Aorta (tissue), 5 donors: ENCODE data around the gene ZNF786. TPM values are rescaled to one million over a fixed set of nuclear protein-coding genes. Genes with fewer than 3 reads are reported as not detected.
A peak's percentile ranks its signal among the peaks of the same experiment; 100 is the strongest.
"Not testable (repeated sequence)": the region's sequence is repeated elsewhere in the genome, so short reads cannot be mapped to it uniquely, and the experiment has no call there.

Experiments used
- ATAC-seq: fragments of 200-7000 bp; cut with Tn5 transposase; one replicate; pipeline ENCODE4 v1.9.1; 2022; ENCODE audit warnings: moderate library complexity; ENCODE audit not compliant: low FRiP score
- DNase-seq, 2 donors: peaks; one replicate each; pipeline ENCODE4 v3.0.0-alpha.2; 2020
- H3K27ac ChIP-seq, 2 donors: one replicate each; pipeline ENCODE4 v1.5.1; 2013; ENCODE audit warnings: low read length in 2 of 2, mild to moderate bottlenecking in 2 of 2, moderate library complexity in 2 of 2, control low read depth in 1 of 2, inconsistent platforms in 1 of 2, low read depth in 1 of 2
- H3K27me3 ChIP-seq, 2 donors: one replicate each; pipeline ENCODE4 v1.6.1; 2013; ENCODE audit warnings: control low read depth in 1 of 2, low read length in 1 of 2, mild to moderate bottlenecking in 1 of 2, moderate library complexity in 1 of 2; ENCODE audit not compliant: insufficient read depth in 2 of 2, control insufficient read depth in 1 of 2
- H3K36me3 ChIP-seq, 2 donors: one replicate each; pipeline ENCODE4 v1.6.1; 2013; ENCODE audit warnings: control low read depth in 1 of 2, low read length in 1 of 2, mild to moderate bottlenecking in 1 of 2; ENCODE audit not compliant: insufficient read depth in 2 of 2, control insufficient read depth in 1 of 2
- H3K4me1 ChIP-seq, 2 donors: one replicate each; pipeline ENCODE4 v1.6.1; 2013; ENCODE audit warnings: low read length in 2 of 2, control low read depth in 1 of 2, mild to moderate bottlenecking in 1 of 2, moderate library complexity in 1 of 2; ENCODE audit not compliant: insufficient read depth in 2 of 2, control insufficient read depth in 1 of 2
- H3K4me3 ChIP-seq, 2 donors: one replicate each; pipeline ENCODE4 v1.5.1; 2013; ENCODE audit warnings: low read length in 2 of 2, control low read depth in 1 of 2, mild to moderate bottlenecking in 1 of 2
- H3K9me3 ChIP-seq: one replicate; pipeline ENCODE4 v1.6.1; 2013; ENCODE audit warnings: mild to moderate bottlenecking, low read length; ENCODE audit not compliant: control insufficient read depth
- WGBS, 2 donors: extraction: QIAGEN DNeasy Blood & Tissue Kit; methylation state at CpG; one replicate each; pipeline ENCODE4 v1.1.7; 2013; 5-methylcytosine and 5-hydroxymethylcytosine counted together
- intact Hi-C, 2 donors: fragments of 100-400 bp; cut with DNase I; formaldehyde crosslinking; loops; one replicate each; pipeline versions ENCODE4 v1.14.2 to v1.15.0; 2022
- polyA plus RNA-seq, 2 donors: library from polyadenylated mRNA; stranded (reverse); fragments of 200-250 nt; gene quantifications; one replicate each; pipeline ENCODE4 v1.2.3, GENCODE V29; 2013
- total RNA-seq, 2 donors: library from RNA; stranded (reverse); fragmentation: NEBNext Ultra II Directional; extraction: Animal tissue kit (Norgen Biotek cat#: 25700); gene quantifications; one replicate each; pipeline ENCODE4 v1.2.1, GENCODE V29; 2021
- donor health status: healthy with polysubstance abuse.
- donor health status: Bipolar disorder and iron deficiency.
- donor health status: DM: no; HTN: no; CAD: no.
- donor health status: DM: no; HTN: no; CAD: no.
- donor health status: DM: yes; HTN: yes; CAD: no.

ZNF786 gene
- total and polyA plus RNA-seq, 4 donors, result 0.63 to 6.4 (median 3.9) TPM

DNA sequence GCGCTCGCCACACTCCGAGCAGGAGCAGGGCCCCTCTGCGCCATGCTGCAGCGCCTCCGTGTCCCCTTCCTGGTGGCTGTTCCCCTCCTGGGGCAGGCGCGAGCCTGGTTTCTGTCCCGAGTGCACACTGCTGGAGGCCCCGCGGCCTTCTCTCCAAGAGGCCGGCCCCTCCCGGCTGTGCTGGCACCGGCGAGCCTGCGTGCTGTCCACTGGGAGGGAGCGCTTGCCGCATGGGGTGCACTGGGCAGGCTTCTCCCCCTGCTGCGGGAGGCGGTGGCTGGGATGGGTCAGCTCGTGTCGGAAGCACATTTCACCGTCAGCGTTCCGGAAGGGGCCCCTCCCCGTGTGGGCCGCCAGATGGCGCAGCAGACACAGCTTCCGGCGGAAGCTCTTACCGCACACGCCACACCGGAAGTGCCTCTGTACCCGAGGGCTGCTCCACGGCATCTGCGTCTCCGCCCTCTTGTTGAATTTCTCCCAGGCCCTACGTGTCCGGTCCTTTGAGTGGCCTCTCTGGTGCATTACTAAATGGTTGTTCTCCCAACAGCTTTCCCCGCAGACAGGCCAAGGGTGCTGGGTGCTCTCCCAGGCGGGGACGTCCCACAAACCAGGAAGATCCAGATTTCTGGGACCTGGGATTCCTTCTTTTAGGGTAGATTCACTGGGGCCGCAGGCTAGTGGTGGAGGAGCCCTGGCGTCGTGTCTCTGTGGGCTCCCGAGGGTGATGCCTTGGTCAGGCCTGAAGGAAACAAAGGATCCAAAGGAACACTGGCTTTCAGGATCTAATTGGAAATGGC, 18.7 kb downstream of the ZNF786 start:
- no peaks in the 10 kb centered on the region for H3K27me3 ChIP-seq
- DNase-seq (peak; percentile 53 to 73), ATAC-seq (peak; percentile 50)
- 72 to 76% methylated on average over 44 to 46 of the region's 46 CpGs for WGBS, 2 donors
- no peaks in the 10 kb centered on the region for H3K9me3 ChIP-seq
- peaks cover 2% of the 10 kb centered on the region in 2 donors for H3K36me3 ChIP-seq
- no peak overlapping the region for H3K27ac ChIP-seq
- H3K4me1 ChIP-seq, result no peaks in the 10 kb centered on the region
- no peak overlapping the region for H3K4me3 ChIP-seq
- intact Hi-C loops, result no loop called here

DNA sequence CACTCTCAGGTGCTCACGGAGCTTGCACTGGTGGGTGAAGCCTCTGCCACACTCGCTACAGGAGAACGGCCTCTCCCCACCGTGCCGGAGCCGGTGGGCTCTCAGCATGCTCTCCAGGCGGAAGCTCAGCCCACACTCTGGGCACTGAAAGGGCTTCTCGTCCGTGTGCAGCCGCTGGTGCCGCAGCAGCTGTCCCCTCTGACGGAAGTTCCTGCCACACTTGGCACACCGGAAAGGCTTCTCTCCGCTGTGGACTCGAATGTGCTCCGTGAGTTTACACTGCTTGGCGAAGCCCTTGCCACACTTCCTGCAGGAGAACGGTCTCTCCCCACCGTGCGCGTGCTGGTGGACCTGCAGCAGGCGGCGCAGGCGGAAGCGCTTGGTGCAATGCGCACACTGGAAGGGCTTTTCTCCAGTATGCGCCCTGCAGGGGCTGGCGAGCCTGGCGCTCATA, 19.3 kb downstream of the ZNF786 start:
- H3K27me3 ChIP-seq, result no peaks in the 10 kb centered on the region
- intact Hi-C loops, result no loop called here
- H3K27ac ChIP-seq, result no peak overlapping the region
- H3K9me3 ChIP-seq, result no peaks in the 10 kb centered on the region
- ATAC-seq (peak; percentile 11), DNase-seq (peak in 1 of 2 donors; percentile 69)
- no peak overlapping the region for H3K4me3 ChIP-seq
- no peaks in the 10 kb centered on the region for H3K4me1 ChIP-seq
- peaks cover 2% of the 10 kb centered on the region in 2 donors for H3K36me3 ChIP-seq
- WGBS, 2 donors, result 94 to 96% methylated on average over 29 of the region's 29 CpGs

DNA sequence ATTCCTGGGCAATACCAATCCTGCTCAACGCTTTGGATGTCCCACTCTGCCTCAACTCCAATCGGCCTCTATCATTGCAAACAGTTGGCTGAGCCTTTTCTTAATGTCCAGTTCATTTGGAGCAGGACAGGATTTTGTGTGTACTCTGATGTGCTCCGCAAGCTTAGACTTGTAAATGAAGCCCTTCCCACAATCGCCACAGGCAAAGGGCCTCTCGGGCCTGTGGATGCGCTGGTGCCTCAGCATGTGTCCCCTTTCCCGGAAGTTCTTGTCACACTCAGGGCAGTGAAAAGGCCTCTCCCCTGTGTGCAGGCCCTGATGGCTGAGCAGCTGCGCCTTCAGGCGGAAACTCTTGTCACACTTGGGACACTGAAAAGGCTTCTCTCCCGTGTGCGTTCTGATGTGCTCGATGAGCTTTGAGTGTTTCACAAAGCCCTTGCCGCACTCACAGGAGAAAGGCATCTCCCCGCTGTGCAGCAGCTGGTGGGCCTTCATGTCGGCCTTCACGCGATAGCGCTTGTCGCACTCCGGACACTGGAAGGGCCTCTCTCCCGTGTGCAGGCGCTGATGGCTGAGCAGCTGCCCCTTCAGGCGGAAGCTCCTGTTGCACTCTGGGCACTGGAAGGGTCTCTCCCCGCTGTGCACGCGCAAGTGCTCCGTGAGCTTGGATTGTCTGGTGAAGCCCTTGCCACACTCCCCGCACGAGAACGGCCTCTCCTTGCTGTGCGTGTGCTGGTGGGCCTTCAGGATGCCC, 20.0 kb downstream of the ZNF786 start:
- ATAC-seq, result no peak
- WGBS, 2 donors, result 94 to 97% methylated on average over 31 of the region's 31 CpGs
- no peaks in the 10 kb centered on the region for H3K9me3 ChIP-seq
- peaks cover 2% of the 10 kb centered on the region in 2 donors for H3K36me3 ChIP-seq
- intact Hi-C loops, result no loop called here
- no peak overlapping the region for H3K4me3 ChIP-seq
- no peak overlapping the region for H3K27ac ChIP-seq
- no peaks in the 10 kb centered on the region for H3K4me1 ChIP-seq
- DNase-seq, result no peak
- H3K27me3 ChIP-seq, result no peaks in the 10 kb centered on the region

DNA sequence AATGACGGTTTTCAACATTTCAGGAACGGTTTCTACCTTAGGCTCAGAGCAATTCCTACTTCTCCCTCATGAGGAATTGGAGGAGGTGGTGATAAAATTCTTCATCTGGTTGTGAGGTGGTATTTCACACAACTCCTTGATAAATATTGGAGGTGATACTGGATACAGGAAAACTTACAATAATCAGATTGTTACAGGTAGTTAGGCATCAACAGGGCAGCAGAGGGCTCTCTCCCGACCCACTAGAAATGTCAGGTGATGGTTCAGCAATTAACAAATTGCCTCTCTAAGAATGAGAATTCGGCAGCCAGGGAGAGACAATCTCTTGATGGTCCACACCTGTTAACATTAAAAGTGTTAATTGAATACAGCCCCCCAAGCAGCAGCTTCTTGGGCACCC, 22.6 kb downstream of the ZNF786 start:
- Histone ChIP-seq H3K9me3 (no peaks in the 10 kb centered on the region), H3K27me3 (no peaks in the 10 kb centered on the region), H3K27ac (no peak overlapping the region), H3K4me3 (no peak overlapping the region), H3K4me1 (no peaks in the 10 kb centered on the region), H3K36me3 (peaks cover 2% of the 10 kb centered on the region in 2 donors)
- WGBS, 2 donors, result 77% methylated on average over 4 of the region's 4 CpGs
- DNase-seq (no peak), ATAC-seq (no peak)
- intact Hi-C loops, result loop anchor here in 1 of 2 donors (5.0 kb wide), 1 partner anchor 61 kb away; no protein-coding TSS in a partner anchor

DNA sequence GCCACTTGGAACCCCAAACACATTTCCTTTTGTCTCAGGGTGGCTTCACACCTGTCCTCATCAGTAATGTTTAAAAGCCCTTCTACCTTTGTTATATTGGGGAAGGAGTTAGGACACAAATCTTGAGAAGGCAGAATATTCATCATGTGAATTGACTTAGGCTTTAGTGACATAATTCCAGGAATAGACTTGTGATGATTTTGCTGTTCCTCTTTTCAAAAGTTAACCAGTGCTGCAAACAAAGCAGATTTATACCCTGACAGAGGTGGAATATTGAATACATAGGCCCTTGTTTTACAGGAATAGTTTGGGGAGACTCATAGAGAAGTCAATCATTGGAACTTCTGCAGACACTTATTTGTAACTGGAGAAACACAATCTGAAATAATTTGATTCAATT, 27.0 kb downstream of the ZNF786 start:
- Histone ChIP-seq H3K36me3 (no peaks in the 10 kb centered on the region), H3K4me3 (no peak overlapping the region), H3K4me1 (no peaks in the 10 kb centered on the region), H3K9me3 (no peaks in the 10 kb centered on the region), H3K27ac (no peak overlapping the region), H3K27me3 (no peaks in the 10 kb centered on the region)
- DNase-seq (no peak), ATAC-seq (no peak)
- intact Hi-C loops, result no loop called here

DNA sequence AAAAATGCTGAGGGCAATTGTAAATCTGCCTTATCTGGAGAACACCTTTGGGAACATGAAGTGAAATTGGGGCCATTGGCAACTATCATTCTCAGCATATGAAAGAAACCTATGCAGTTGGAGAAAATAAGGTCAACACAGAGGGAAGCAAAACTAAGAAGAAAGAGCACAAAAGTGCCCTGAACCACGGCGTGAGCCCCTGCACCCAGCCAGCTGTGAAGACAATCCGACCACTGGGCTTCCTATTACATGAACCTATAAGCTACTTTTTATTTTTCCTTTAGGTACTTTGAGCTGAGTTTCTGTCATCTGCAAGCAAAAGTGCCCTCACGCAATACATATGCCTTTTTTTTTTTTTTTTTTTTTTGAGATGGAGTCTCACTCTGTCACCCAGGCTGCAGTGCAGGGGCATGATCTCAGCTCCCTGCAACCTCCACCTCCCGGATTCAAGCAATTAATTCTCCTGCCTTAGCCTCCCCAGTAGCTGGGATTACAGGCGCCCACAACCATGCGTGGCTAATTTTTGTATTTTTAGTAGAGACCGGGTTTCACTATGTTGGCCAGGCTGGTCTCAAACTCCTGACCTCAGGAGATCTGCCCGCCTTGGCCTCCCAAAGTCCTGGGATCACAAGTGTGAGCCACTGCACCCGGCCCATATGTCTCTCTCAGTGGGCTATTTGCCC, 28.2 kb downstream of the ZNF786 start:
- H3K9me3 ChIP-seq, H3K36me3 ChIP-seq, H3K27ac ChIP-seq, intact Hi-C loops, H3K27me3 ChIP-seq, DNase-seq, H3K4me3 ChIP-seq, H3K4me1 ChIP-seq, ATAC-seq: not testable (repeated sequence)
- 84% methylated on average over 10 of the region's 10 CpGs for WGBS, 2 donors

DNA sequence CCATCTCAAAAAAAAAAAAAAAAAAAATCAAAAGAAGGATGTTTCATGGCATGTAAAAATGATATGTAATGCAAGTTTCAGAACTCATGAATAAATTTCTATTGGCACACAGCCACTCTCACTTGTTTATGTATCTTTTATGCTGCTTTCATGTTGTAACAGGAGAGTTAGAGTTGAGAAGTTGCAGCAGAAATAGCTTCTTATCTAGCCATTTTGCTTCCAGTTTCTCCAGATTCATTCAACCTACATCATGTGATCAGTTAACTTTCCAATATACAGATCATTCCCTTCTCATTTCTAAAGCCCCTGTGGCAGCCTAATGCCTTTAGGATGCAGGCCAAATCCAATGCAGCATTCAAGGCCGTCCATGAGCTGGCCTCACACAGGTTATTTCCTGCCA, 30.4 kb downstream of the ZNF786 start:
- H3K27ac ChIP-seq, result no peak overlapping the region
- WGBS, 2 donors, result 30 to 51% methylated on average over 1 of the region's 1 CpG
- H3K36me3 ChIP-seq, result no peaks in the 10 kb centered on the region
- no peaks in the 10 kb centered on the region for H3K4me1 ChIP-seq
- ATAC-seq, result no peak
- H3K4me3 ChIP-seq, result no peak overlapping the region
- no peak for DNase-seq
- intact Hi-C loops, result no loop called here
- no peaks in the 10 kb centered on the region for H3K27me3 ChIP-seq
- H3K9me3 ChIP-seq, result no peaks in the 10 kb centered on the region

DNA sequence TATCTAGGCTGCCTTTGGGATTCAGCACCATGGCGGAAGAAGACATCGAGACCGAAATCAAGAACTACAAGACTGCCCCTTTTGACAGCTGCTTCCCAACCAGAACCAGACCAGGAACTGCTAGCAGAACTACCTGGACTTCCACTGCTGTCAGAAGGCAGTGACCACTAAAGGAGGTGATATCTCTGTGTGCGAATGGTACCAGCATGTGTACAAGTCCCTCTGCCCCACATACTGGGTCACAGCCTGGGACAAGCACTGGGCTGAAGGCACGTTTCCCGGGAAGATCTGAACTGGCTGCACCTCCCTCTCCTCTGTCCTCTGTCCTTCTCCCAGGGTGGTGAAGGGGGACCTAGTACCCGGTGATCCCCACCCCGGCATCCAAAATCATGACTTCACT, 36.6 kb downstream of the ZNF786 start:
- ATAC-seq (no peak), DNase-seq (no peak)
- no peaks in the 10 kb centered on the region for H3K4me1 ChIP-seq
- H3K27ac ChIP-seq, result no peak overlapping the region
- no peak overlapping the region for H3K4me3 ChIP-seq
- 88 to 91% methylated on average over 8 of the region's 8 CpGs for WGBS, 2 donors
- H3K27me3 ChIP-seq, result peaks cover 0 to 2% of the 10 kb centered on the region in 2 donors
- intact Hi-C loops, result no loop called here
- no peaks in the 10 kb centered on the region for H3K9me3 ChIP-seq
- no peaks in the 10 kb centered on the region for H3K36me3 ChIP-seq
